Measurements from ENCODE around the gene UHMK1. TPM values are rescaled to one million over a fixed set of nuclear protein-coding genes. Genes with fewer than 3 reads are reported as not detected.

The UHMK1 gene
- total RNA-seq, 4 donors from 2014 or later, result 36.1 to 56.9 (median 49.2) TPM

- no peak for TF ChIP-seq CTCF (IDR thresholded peaks at IDR 0.05)
- no peak for TF ChIP-seq POLR2A (IDR thresholded peaks at IDR 0.05)
- no peak for TF ChIP-seq EP300 (IDR thresholded peaks at IDR 0.05)
- no peaks in the 10 kb centered on the region for H3K9me3 ChIP-seq
- H3K4me3 ChIP-seq, result no peak overlapping the region
- H3K27me3 ChIP-seq, result no peaks in the 10 kb centered on the region
- no peak overlapping the region for H3K27ac ChIP-seq
- no peak for DNase-seq (ENCODE audit: low spot score in 2 of 2)
- H3K36me3 ChIP-seq, result peaks cover 0 to 13% (median 0%) of the 10 kb centered on the region in 3 donors
- no peaks in the 10 kb centered on the region for H3K4me1 ChIP-seq
- 97 to 100% methylated on average over 1 of the region's 1 CpG for WGBS, 2 donors
These were observed 33.3 kb downstream of the UHMK1 start for GRCh38 chr1:162530988-162531319.

GRCh38 chr1:162535501-162535900, 37.9 kb downstream of the UHMK1 start:
- WGBS, 2 donors, result 42 to 51% methylated on average over 1 of the region's 1 CpG
- H3K27ac ChIP-seq, result no peak overlapping the region
- DNase-seq (ENCODE audit: low spot score in 2 of 2), result no peak
- H3K27me3 ChIP-seq, result no peaks in the 10 kb centered on the region
- no peak for TF ChIP-seq POLR2A (IDR thresholded peaks at IDR 0.05)
- no peak for TF ChIP-seq CTCF (IDR thresholded peaks at IDR 0.05)
- no peak for TF ChIP-seq EP300 (IDR thresholded peaks at IDR 0.05)
- H3K9me3 ChIP-seq, result no peaks in the 10 kb centered on the region
- no peaks in the 10 kb centered on the region for H3K4me1 ChIP-seq
- H3K36me3 ChIP-seq, result peaks cover 0 to 11% (median 0%) of the 10 kb centered on the region in 3 donors
- H3K4me3 ChIP-seq, result no peak overlapping the region

- no peak for DNase-seq (ENCODE audit: low spot score in 2 of 2)
- WGBS, 2 donors, result 89 to 91% methylated on average over 2 of the region's 2 CpGs
- no peaks in the 10 kb centered on the region for H3K9me3 ChIP-seq
- H3K27ac ChIP-seq, result no peak overlapping the region
- TF ChIP-seq EP300 (IDR thresholded peaks at IDR 0.05), result no peak
- no peak for TF ChIP-seq CTCF (IDR thresholded peaks at IDR 0.05)
- TF ChIP-seq POLR2A (IDR thresholded peaks at IDR 0.05), result no peak
- H3K4me1 ChIP-seq, result peaks cover 0 to 3% (median 0%) of the 10 kb centered on the region in 4 donors
- H3K36me3 ChIP-seq, result peaks cover 0 to 6% (median 0%) of the 10 kb centered on the region in 3 donors
- H3K4me3 ChIP-seq, result no peak overlapping the region
- no peaks in the 10 kb centered on the region for H3K27me3 ChIP-seq
These were observed 38.9 kb downstream of the UHMK1 start for GRCh38 chr1:162536511-162536910.

- H3K36me3 ChIP-seq, result no peaks in the 10 kb centered on the region
- no peaks in the 10 kb centered on the region for H3K27me3 ChIP-seq
- no peaks in the 10 kb centered on the region for H3K9me3 ChIP-seq
- WGBS, 2 donors, result 70 to 78% methylated on average over 2 of the region's 2 CpGs
- H3K4me3 ChIP-seq, result no peak overlapping the region
- H3K27ac ChIP-seq, result no peak overlapping the region
- no peak for DNase-seq (ENCODE audit: low spot score in 2 of 2)
- H3K4me1 ChIP-seq, result peaks cover 0 to 5% (median 0%) of the 10 kb centered on the region in 4 donors
- TF ChIP-seq CTCF (IDR thresholded peaks at IDR 0.05) (no peak), EP300 (IDR thresholded peaks at IDR 0.05) (no peak), POLR2A (IDR thresholded peaks at IDR 0.05) (no peak)
These were observed 39.6 kb downstream of the UHMK1 start for GRCh38 chr1:162537216-162537615.

GRCh38 chr1:162538815-162539431, 41.3 kb downstream of the UHMK1 start:
- no peaks in the 10 kb centered on the region for H3K27me3 ChIP-seq
- no peak for DNase-seq (ENCODE audit: low spot score in 2 of 2)
- no peaks in the 10 kb centered on the region for H3K36me3 ChIP-seq
- no peak overlapping the region for H3K27ac ChIP-seq
- peaks cover 0 to 5% (median 0%) of the 10 kb centered on the region in 4 donors for H3K4me1 ChIP-seq
- no peak for TF ChIP-seq POLR2A (IDR thresholded peaks at IDR 0.05)
- no peak for TF ChIP-seq EP300 (IDR thresholded peaks at IDR 0.05)
- no peak for TF ChIP-seq CTCF (IDR thresholded peaks at IDR 0.05)
- peaks cover 0 to 7% (median 0%) of the 10 kb centered on the region in 4 donors for H3K9me3 ChIP-seq
- 82 to 86% methylated on average over 1 of the region's 1 CpG for WGBS, 2 donors
- no peak overlapping the region for H3K4me3 ChIP-seq
